22Rv1 (cell line): ENCODE data around the gene PQBP1.

Experiments used
- ZFX ChIP-seq: fragments of 450-650 bp; IDR thresholded peaks from 2 replicates; pipeline ENCODE4 v1.6.1; 2017; ENCODE audit warnings: antibody characterized with exemption, borderline replicate concordance
- TF ChIP-seq, protein P1 (sequence below): fragments of 450-650 bp; IDR thresholded peaks from 2 replicates; pipeline ENCODE4 v1.5.1; 2017; ENCODE audit warnings: mild to moderate bottlenecking

DNA sequence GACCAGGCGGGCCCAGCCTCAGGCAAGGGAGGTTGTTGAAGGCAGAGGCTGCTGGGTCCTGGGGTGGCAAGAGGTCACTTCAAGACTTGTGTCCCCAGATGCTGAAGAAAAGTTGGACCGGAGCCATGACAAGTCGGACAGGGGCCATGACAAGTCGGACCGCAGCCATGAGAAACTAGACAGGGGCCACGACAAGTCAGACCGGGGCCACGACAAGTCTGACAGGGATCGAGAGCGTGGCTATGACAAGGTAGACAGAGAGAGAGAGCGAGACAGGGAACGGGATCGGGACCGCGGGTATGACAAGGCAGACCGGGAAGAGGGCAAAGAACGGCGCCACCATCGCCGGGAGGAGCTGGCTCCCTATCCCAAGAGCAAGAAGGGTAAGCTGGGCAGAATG lies 4.4 kb downstream of the PQBP1 start:
- TF ChIP-seq, protein P1, sequence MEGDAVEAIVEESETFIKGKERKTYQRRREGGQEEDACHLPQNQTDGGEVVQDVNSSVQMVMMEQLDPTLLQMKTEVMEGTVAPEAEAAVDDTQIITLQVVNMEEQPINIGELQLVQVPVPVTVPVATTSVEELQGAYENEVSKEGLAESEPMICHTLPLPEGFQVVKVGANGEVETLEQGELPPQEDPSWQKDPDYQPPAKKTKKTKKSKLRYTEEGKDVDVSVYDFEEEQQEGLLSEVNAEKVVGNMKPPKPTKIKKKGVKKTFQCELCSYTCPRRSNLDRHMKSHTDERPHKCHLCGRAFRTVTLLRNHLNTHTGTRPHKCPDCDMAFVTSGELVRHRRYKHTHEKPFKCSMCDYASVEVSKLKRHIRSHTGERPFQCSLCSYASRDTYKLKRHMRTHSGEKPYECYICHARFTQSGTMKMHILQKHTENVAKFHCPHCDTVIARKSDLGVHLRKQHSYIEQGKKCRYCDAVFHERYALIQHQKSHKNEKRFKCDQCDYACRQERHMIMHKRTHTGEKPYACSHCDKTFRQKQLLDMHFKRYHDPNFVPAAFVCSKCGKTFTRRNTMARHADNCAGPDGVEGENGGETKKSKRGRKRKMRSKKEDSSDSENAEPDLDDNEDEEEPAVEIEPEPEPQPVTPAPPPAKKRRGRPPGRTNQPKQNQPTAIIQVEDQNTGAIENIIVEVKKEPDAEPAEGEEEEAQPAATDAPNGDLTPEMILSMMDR: no peak
- TF ChIP-seq ZFX: no peak
